Aorta (tissue), 5 donors: Measurements from ENCODE around the gene OSR1. TPM values are rescaled to one million over a fixed set of nuclear protein-coding genes. Genes with fewer than 3 reads are reported as not detected.

ENCODE experiments used
- ATAC-seq: fragments of 200-7000 bp; cut with Tn5 transposase; one replicate; pipeline ENCODE4 v1.9.1; 2022; ENCODE audit warnings: moderate library complexity; ENCODE audit not compliant: low FRiP score
- DNase-seq, 2 donors: peaks; one replicate each; pipeline ENCODE4 v3.0.0-alpha.2; 2020
- H3K27ac ChIP-seq, 2 donors: one replicate each; pipeline ENCODE4 v1.5.1; 2013; ENCODE audit warnings: low read length in 2 of 2, mild to moderate bottlenecking in 2 of 2, moderate library complexity in 2 of 2, control low read depth in 1 of 2, inconsistent platforms in 1 of 2, low read depth in 1 of 2
- H3K27me3 ChIP-seq, 2 donors: one replicate each; pipeline ENCODE4 v1.6.1; 2013; ENCODE audit warnings: control low read depth in 1 of 2, low read length in 1 of 2, mild to moderate bottlenecking in 1 of 2, moderate library complexity in 1 of 2; ENCODE audit not compliant: insufficient read depth in 2 of 2, control insufficient read depth in 1 of 2
- H3K36me3 ChIP-seq, 2 donors: one replicate each; pipeline ENCODE4 v1.6.1; 2013; ENCODE audit warnings: control low read depth in 1 of 2, low read length in 1 of 2, mild to moderate bottlenecking in 1 of 2; ENCODE audit not compliant: insufficient read depth in 2 of 2, control insufficient read depth in 1 of 2
- H3K4me1 ChIP-seq, 2 donors: one replicate each; pipeline ENCODE4 v1.6.1; 2013; ENCODE audit warnings: low read length in 2 of 2, control low read depth in 1 of 2, mild to moderate bottlenecking in 1 of 2, moderate library complexity in 1 of 2; ENCODE audit not compliant: insufficient read depth in 2 of 2, control insufficient read depth in 1 of 2
- H3K4me3 ChIP-seq, 2 donors: one replicate each; pipeline ENCODE4 v1.5.1; 2013; ENCODE audit warnings: low read length in 2 of 2, control low read depth in 1 of 2, mild to moderate bottlenecking in 1 of 2
- H3K9me3 ChIP-seq: one replicate; pipeline ENCODE4 v1.6.1; 2013; ENCODE audit warnings: mild to moderate bottlenecking, low read length; ENCODE audit not compliant: control insufficient read depth
- WGBS, 2 donors: extraction: QIAGEN DNeasy Blood & Tissue Kit; methylation state at CpG; one replicate each; pipeline ENCODE4 v1.1.7; 2013; 5-methylcytosine and 5-hydroxymethylcytosine counted together
- intact Hi-C, 2 donors: fragments of 100-400 bp; cut with DNase I; formaldehyde crosslinking; loops; one replicate each; pipeline versions ENCODE4 v1.14.2 to v1.15.0; 2022
- polyA plus RNA-seq, 2 donors: library from polyadenylated mRNA; stranded (reverse); fragments of 200-250 nt; gene quantifications; one replicate each; pipeline ENCODE4 v1.2.3, GENCODE V29; 2013
- total RNA-seq, 2 donors: library from RNA; stranded (reverse); fragmentation: NEBNext Ultra II Directional; extraction: Animal tissue kit (Norgen Biotek cat#: 25700); gene quantifications; one replicate each; pipeline ENCODE4 v1.2.1, GENCODE V29; 2021
- donor health status: healthy with polysubstance abuse.
- donor health status: Bipolar disorder and iron deficiency.
- donor health status: DM: no; HTN: no; CAD: no.
- donor health status: DM: no; HTN: no; CAD: no.
- donor health status: DM: yes; HTN: yes; CAD: no.

The OSR1 gene
- total and polyA plus RNA-seq, 4 donors: 13.1 to 79.1 (median 51.8) TPM

DNA sequence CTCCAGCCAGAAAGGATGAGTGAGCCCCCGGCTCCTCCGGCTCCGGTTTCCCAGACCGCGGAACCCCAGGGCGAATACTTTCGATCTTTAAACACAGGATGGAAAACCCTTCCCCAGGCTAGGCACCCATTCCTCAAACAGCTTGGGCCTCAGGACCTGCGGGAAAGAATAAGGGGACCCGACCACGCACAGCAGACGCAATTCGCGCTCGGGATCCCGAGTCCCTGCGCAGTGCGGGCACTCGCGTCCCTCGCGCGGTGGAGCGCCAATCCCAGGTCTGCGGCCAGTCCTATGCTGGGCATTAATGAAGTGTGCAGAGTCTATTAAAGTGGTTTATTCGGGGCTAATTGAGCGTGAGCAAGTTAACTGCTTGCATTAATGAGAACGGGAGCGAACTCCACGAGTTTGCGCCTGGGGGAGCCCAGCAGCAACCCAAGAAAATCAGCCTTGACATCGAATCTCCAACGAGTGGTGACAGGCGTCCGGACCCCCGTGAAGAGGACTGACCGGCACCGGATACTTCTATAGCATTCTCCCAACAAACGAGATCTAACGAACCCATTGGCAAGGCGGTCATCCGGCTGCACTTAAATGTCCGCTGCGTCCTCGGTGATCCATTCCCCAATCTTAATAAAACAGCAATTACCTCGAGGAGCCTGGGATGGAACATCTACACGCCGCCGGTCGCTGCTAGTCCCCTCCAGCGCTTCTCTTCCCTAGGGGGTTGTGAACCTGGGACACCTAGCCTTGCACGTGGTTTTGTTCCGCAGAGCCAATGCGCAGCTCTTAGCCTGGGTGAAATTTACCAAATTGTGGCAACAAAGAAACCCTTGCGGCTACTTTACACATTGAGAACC is 1.6 kb downstream of the OSR1 start:
- H3K4me1 ChIP-seq: peaks cover 0 to 2% of the 10 kb centered on the region in 2 donors
- H3K9me3 ChIP-seq: no peaks in the 10 kb centered on the region
- H3K4me3 ChIP-seq: peak overlapping the region; percentile 88 to 99
- peak overlapping the region; percentile 79 to 92 for H3K27ac ChIP-seq
- intact Hi-C loops: loop anchor here (10.0 kb wide), 2 partner anchors 318 to 922 kb away; no protein-coding TSS in a partner anchor
- ATAC-seq: no peak
- no peaks in the 10 kb centered on the region for H3K36me3 ChIP-seq
- peak in 1 of 2 donors; percentile 76 for DNase-seq
- 0 to 1% methylated on average over 54 of the region's 54 CpGs for WGBS, 2 donors
- no peaks in the 10 kb centered on the region for H3K27me3 ChIP-seq

DNA sequence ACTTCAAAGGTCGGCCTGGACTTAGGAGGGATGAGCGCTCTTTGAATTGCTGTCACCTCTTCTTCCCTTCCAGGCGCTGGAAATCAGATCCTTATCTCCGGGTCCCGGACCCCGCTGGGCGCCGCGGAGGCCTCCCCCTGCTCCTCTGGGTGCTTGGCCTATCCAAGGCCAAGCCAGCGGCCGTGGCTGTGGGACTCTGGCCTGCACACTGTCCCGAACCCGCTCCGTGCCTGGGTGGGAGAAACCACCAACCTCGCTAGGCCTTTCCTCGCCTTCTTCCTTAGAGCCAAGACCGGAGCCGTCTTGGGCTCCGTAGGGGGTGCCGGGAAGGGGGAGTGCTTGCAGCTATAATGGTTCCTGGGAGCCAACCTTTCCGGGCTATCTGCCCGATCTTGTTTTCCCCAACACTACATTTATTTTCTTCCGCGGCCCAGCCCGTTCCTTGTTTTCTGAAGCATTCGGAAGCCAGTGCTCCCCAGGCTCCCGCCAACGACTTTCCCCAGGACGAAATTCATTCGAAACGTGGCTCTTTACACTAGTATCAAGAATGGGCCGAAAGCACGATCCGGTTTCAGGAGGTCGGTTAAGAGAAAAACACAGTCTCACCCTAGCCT is 2.4 kb downstream of the OSR1 start:
- H3K27me3 ChIP-seq: no peaks in the 10 kb centered on the region
- no peak for ATAC-seq
- H3K4me3 ChIP-seq: peak overlapping the region; percentile 88 to 99
- intact Hi-C loops: loop anchor here (10.0 kb wide), 2 partner anchors 319 to 921 kb away; no protein-coding TSS in a partner anchor
- no peaks in the 10 kb centered on the region for H3K36me3 ChIP-seq
- 1 to 2% methylated on average over 35 of the region's 35 CpGs for WGBS, 2 donors
- H3K27ac ChIP-seq: peak overlapping the region; percentile 79 to 92
- peaks cover 0 to 2% of the 10 kb centered on the region in 2 donors for H3K4me1 ChIP-seq
- H3K9me3 ChIP-seq: no peaks in the 10 kb centered on the region
- DNase-seq: peak in 1 of 2 donors; percentile 80

DNA sequence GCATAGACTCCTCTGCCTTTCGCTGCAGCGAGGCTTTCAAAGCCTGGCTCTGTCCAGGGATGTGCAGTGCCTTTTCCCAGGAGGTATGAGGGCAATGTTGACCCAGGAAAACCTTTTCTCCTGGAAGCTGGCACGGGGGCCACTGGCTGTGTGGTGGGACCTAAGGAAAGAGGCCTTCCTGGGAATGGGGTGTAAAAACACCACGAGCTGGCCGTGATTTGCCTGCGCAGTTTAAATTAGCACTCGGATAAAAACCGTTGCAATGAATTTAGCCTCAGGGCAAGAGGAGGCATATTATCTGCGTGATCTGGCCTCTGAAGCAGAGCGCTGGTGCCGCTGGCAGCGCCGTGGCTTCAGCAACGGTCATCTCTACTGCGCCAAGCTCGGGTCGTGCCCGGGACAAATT is 3.0 kb downstream of the OSR1 start:
- Histone ChIP-seq H3K27ac (peak overlapping the region; percentile 79 to 92), H3K9me3 (no peaks in the 10 kb centered on the region), H3K4me1 (peaks cover 0 to 2% of the 10 kb centered on the region in 2 donors), H3K4me3 (peak overlapping the region; percentile 88 to 99), H3K27me3 (no peaks in the 10 kb centered on the region), H3K36me3 (no peaks in the 10 kb centered on the region)
- 1 to 2% methylated on average over 18 of the region's 18 CpGs for WGBS, 2 donors
- ATAC-seq (no peak), DNase-seq (peak in 1 of 2 donors; percentile 64)
- intact Hi-C loops: loop anchor here (10.0 kb wide), 2 partner anchors 319 to 921 kb away; no protein-coding TSS in a partner anchor

DNA sequence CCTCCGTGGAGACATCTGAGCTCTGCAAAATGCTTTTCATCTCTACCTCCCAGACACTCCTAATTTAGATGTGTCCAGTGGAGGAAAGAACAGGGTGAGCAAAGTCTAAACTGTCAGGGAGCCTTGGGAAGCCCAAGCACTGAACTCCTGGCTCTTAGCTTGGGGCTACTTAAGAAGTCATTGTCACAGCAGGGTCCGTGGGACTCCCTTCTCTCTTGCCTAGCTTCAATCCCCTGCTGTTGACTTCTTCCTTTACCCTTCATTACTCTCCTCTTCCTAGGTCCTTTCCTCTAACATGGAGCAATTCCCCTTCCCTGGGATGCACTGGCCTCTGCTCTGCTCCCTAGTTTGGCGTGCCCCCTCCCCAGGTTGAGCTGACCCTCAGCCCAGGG is 3.4 kb downstream of the OSR1 start:
- ATAC-seq: no peak
- Histone ChIP-seq H3K4me3 (peak overlapping the region; percentile 88 to 99), H3K27me3 (no peaks in the 10 kb centered on the region), H3K4me1 (peaks cover 0 to 2% of the 10 kb centered on the region in 2 donors), H3K9me3 (no peaks in the 10 kb centered on the region), H3K36me3 (no peaks in the 10 kb centered on the region), H3K27ac (peak overlapping the region; percentile 79 to 92)
- DNase-seq: no peak
- WGBS, 2 donors: 2 to 3% methylated on average over 3 of the region's 3 CpGs
- intact Hi-C loops: loop anchor here (10.0 kb wide), 2 partner anchors 320 to 920 kb away; no protein-coding TSS in a partner anchor

DNA sequence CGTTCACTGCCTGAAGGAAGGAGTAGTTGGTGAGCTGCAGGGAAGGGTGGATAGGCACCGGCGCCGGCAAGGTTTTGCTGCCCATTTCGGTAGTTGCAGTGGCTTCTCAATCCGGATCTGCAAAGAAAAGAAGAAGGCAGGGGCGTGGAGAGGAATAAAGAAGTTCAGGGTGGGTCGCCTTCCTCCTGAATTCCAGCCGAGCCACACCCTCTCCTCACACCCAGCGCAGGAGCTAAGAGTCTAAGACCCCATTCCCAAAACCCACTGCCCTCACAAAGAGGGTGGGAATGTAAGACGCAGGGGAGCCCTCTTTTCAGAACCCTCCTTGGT is 4.7 kb downstream of the OSR1 start:
- no peaks in the 10 kb centered on the region for H3K27me3 ChIP-seq

DNA sequence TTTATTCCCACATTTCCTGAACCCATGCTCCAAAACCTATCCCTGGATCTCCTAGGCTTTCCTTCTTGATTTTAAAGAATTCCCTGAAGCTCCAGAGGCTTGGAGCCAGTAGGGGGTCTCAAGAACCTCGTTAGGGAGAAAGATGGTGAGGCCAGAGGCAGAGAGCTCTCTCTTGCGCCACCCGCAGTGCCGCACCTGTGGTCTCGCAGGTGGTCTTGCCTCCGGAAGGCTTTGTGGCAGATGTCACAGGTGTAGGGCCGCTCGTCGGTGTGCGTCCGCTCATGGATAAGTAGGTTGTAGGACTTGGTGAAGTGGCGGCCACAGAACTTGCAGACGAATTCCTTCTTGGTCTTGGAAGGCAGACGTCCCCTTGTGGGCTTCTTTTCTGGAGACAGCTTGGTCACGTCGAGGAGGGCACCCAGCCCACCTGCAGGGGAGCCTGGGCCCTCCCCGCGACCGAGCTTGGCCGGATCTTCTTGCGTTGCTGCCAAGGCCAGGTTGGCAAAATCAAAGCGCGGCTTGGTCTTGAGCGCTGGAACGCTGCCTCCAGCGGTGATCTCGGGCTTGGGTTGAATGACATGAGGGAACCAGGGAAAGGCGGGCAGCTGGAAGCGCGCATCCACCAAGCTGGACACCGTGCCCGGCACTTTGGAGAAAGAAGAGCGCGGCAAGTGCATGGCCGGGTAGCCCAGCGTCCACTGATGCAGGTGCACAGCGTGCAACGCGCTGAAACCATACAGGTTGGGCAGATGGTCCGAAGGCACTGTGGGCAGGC is 5.3 kb downstream of the OSR1 start:
- H3K27me3 ChIP-seq: no peaks in the 10 kb centered on the region
- H3K9me3 ChIP-seq: no peaks in the 10 kb centered on the region
- ATAC-seq (no peak), DNase-seq (peak in 1 of 2 donors; percentile 79)
- peaks cover 0 to 2% of the 10 kb centered on the region in 2 donors for H3K4me1 ChIP-seq
- 3 to 6% methylated on average over 40 of the region's 40 CpGs for WGBS, 2 donors
- peak overlapping the region; percentile 68 to 92 for H3K27ac ChIP-seq
- H3K36me3 ChIP-seq: no peaks in the 10 kb centered on the region
- peak overlapping the region in 1 of 2 donors; percentile 17 for H3K4me3 ChIP-seq
- intact Hi-C loops: loop anchor here (5.0 to 10.0 kb wide), 4 partner anchors 322 to 918 kb away; no protein-coding TSS in a partner anchor

More for the DNA sequence above, 4.7 kb downstream of the OSR1 start:
- H3K9me3 ChIP-seq: no peaks in the 10 kb centered on the region
- WGBS, 2 donors: 1 to 3% methylated on average over 11 of the region's 11 CpGs
- no peak for DNase-seq
- peak overlapping the region in 1 of 2 donors; percentile 99 for H3K4me3 ChIP-seq
- peaks cover 0 to 2% of the 10 kb centered on the region in 2 donors for H3K4me1 ChIP-seq
- no peak for ATAC-seq
- intact Hi-C loops: loop anchor here (5.0 to 10.0 kb wide), 4 partner anchors 321 to 919 kb away; no protein-coding TSS in a partner anchor
- H3K27ac ChIP-seq: peak overlapping the region in 1 of 2 donors; percentile 68
- no peaks in the 10 kb centered on the region for H3K36me3 ChIP-seq

DNA sequence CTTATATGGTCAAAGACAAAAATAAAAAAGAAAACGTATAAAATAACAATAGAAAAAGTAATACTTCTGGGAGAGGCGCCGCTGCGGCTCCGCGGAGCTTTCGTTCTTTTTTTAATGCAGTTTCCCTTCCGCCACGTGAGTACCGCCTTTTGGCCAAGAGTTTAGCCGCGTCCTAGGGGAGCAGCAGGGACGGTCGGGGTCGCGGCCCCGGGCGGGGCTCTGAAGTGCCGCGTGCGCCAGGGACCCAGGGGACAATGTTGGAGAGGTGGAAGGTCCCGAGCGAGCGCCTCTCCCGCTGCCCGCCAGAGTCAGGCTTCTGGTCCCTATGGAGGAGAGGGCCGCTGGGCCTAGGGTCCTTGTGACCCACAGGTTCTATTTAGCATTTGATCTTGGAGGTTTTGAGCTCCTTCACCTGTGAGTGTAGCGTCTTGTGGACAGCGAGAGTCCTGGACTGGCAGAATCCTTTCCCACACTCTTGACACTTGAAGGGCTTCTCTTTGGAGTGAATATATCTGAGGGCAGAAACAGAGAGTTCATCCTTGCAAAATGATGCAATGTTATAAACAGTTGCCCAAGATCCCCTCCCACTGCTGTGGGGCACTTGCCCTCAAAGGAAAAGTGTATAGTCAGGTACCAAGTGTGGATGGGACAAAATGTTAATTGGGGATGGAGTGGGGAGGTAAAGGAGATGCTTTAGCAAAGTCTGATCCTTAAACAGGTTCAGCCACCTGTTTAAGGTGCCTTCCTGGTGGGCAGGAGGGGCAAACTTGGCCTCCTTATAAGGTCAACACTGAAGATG is 6.3 kb downstream of the OSR1 start:
- H3K27ac ChIP-seq: peak overlapping the region; percentile 81 to 92
- no peaks in the 10 kb centered on the region for H3K9me3 ChIP-seq
- intact Hi-C loops: loop anchor here (5.0 to 10.0 kb wide), 4 partner anchors 323 to 917 kb away; no protein-coding TSS in a partner anchor
- H3K4me1 ChIP-seq: peaks cover 0 to 2% of the 10 kb centered on the region in 2 donors
- ATAC-seq (no peak), DNase-seq (peak in 1 of 2 donors; percentile 78)
- no peak overlapping the region for H3K4me3 ChIP-seq
- 1 to 5% methylated on average over 29 of the region's 29 CpGs for WGBS, 2 donors
- H3K36me3 ChIP-seq: no peaks in the 10 kb centered on the region
- H3K27me3 ChIP-seq: no peaks in the 10 kb centered on the region
